NCI-H187 treated with DMSO at 0.1 percent for 48 hours (cell line): ENCODE measurements around the gene SRCAP.
"Not testable (repeated sequence)": the region's sequence is repeated elsewhere in the genome, so short reads cannot be mapped to it uniquely, and the experiment has no call there.

Experiments
- DNase-seq: peaks from one replicate; lab custom pipeline; 2025; lab: John Stamatoyannopoulos, UW

SRCAP gene

GRCh38 chr16:30664616-30665109, 34.3 kb upstream of the SRCAP start:
- DNase-seq = no peak

GRCh38 chr16:30665155-30665829, 33.7 kb upstream of the SRCAP start:
- DNase-seq = no peak

- DNase-seq = no peak
These were observed 33.2 kb upstream of the SRCAP start for GRCh38 chr16:30665830-30666190.

GRCh38 chr16:30666681-30667080, 32.3 kb upstream of the SRCAP start:
- DNase-seq = no peak

- DNase-seq = no peak
These were observed 31.5 kb upstream of the SRCAP start for GRCh38 chr16:30667361-30667905.

- DNase-seq = no peak
These were observed 30.6 kb upstream of the SRCAP start for GRCh38 chr16:30668393-30668792.

- no peak for DNase-seq
These were observed 29.7 kb upstream of the SRCAP start for GRCh38 chr16:30669026-30669902.

GRCh38 chr16:30669903-30670824, 28.8 kb upstream of the SRCAP start:
- no peak for DNase-seq

GRCh38 chr16:30675143-30675542, 23.8 kb upstream of the SRCAP start:
- no peak for DNase-seq

GRCh38 chr16:30677931-30678585, 20.9 kb upstream of the SRCAP start:
- DNase-seq = no peak

GRCh38 chr16:30678586-30678970, 20.4 kb upstream of the SRCAP start:
- no peak for DNase-seq

- no peak for DNase-seq
These were observed 18.6 kb upstream of the SRCAP start for GRCh38 chr16:30680326-30680725.

- DNase-seq = no peak
These were observed 10.3 kb upstream of the SRCAP start for GRCh38 chr16:30688701-30689100.

- no peak for DNase-seq
These were observed 7.1 kb upstream of the SRCAP start for GRCh38 chr16:30691907-30692306.

GRCh38 chr16:30692396-30693064, 6.4 kb upstream of the SRCAP start:
- DNase-seq = no peak

- DNase-seq = no peak
These were observed 3.9 kb upstream of the SRCAP start for GRCh38 chr16:30694926-30695693.

- not testable (repeated sequence) for DNase-seq
These were observed 2.3 kb upstream of the SRCAP start for GRCh38 chr16:30696646-30697045.

- no peak for DNase-seq
These were observed 1.5 kb upstream of the SRCAP start for GRCh38 chr16:30697264-30698138.
